IMR-90 (cell line): ENCODE data around the gene PTPN3.

Source experiments
- BHLHE40 ChIP-seq: fragments of 150-350 bp; IDR thresholded peaks from 2 replicates; pipeline ENCODE4 v1.6.1; 2016; ENCODE audit warnings: mild to moderate bottlenecking, low read depth, low read length
- CEBPB ChIP-seq: IDR thresholded peaks from 2 replicates; pipeline ENCODE4 v1.6.1; 2012; ENCODE audit warnings: low read depth, low read length, improper control_type of control experiment
- CTCF ChIP-seq: conservative IDR thresholded peaks from 2 replicates; pipeline ENCODE4 v1.5.1; 2012; ENCODE audit warnings: mild to moderate bottlenecking, low read depth, low read length, improper control_type of control experiment
- MXI1 ChIP-seq: IDR thresholded peaks from 2 replicates; pipeline ENCODE4 v1.6.1; 2012; ENCODE audit warnings: low read depth, mild to moderate bottlenecking, low read length, moderate library complexity, borderline replicate concordance
- POLR2A ChIP-seq: IDR thresholded peaks from 2 replicates; pipeline ENCODE4 v1.6.1; 2012; ENCODE audit warnings: mild to moderate bottlenecking, low read depth, low read length
- RCOR1 ChIP-seq: IDR thresholded peaks from 2 replicates; pipeline ENCODE4 v1.6.1; 2012; ENCODE audit warnings: mild to moderate bottlenecking, low read length, improper control_type of control experiment; ENCODE audit not compliant: insufficient replicate concordance
- RFX5 ChIP-seq: IDR thresholded peaks from 2 replicates; pipeline ENCODE4 v1.8.0; 2012; ENCODE audit warnings: low read depth, mild to moderate bottlenecking, low read length, moderate library complexity
- TF ChIP-seq, protein P1 (sequence below): fragments of 150-350 bp; IDR thresholded peaks from 2 replicates; pipeline ENCODE4 v1.6.1; 2017; ENCODE audit warnings: mild to moderate bottlenecking, antibody characterized with exemption, low read length, low read depth

GRCh38 chr9:109360771-109361170 is 137.3 kb downstream of the PTPN3 start:
- no peak for TF ChIP-seq CTCF
- TF ChIP-seq, protein P1, sequence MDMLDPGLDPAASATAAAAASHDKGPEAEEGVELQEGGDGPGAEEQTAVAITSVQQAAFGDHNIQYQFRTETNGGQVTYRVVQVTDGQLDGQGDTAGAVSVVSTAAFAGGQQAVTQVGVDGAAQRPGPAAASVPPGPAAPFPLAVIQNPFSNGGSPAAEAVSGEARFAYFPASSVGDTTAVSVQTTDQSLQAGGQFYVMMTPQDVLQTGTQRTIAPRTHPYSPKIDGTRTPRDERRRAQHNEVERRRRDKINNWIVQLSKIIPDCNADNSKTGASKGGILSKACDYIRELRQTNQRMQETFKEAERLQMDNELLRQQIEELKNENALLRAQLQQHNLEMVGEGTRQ, result no peak
- no peak for TF ChIP-seq CEBPB
- TF ChIP-seq RFX5, result no peak
- TF ChIP-seq POLR2A, result no peak
- TF ChIP-seq BHLHE40, result no peak
- no peak for TF ChIP-seq MXI1
- no peak for TF ChIP-seq RCOR1
